HG03342 (cell line): ENCODE measurements around the gene BRI3.

Source experiments
- ATAC-seq: cut with Tn5 transposase; IDR thresholded peaks from one replicate; pipeline ENCODE4 v1.9.1; 2021; ENCODE audit warnings: mild to moderate bottlenecking, moderate library complexity; ENCODE audit not compliant: unreplicated experiment

BRI3 gene

GRCh38 chr7:98285157-98286092 lies 3.9 kb downstream of the BRI3 start:
- ATAC-seq = no peak

GRCh38 chr7:98286093-98286539 lies 4.6 kb downstream of the BRI3 start:
- ATAC-seq = no peak

GRCh38 chr7:98286701-98287485 lies 5.4 kb downstream of the BRI3 start:
- ATAC-seq = no peak

- ATAC-seq = no peak
Observed at GRCh38 chr7:98287486-98287959, 6.0 kb downstream of the BRI3 start.

- no peak for ATAC-seq
Observed at GRCh38 chr7:98288064-98288823, 6.8 kb downstream of the BRI3 start.

GRCh38 chr7:98289333-98289875 lies 7.9 kb downstream of the BRI3 start:
- ATAC-seq = no peak

- ATAC-seq = no peak
Observed at GRCh38 chr7:98291717-98292116, 10.2 kb downstream of the BRI3 start.

GRCh38 chr7:98293265-98293664 lies 11.8 kb downstream of the BRI3 start:
- ATAC-seq = no peak

- ATAC-seq = no peak
Observed at GRCh38 chr7:98293746-98294145, 12.3 kb downstream of the BRI3 start.

GRCh38 chr7:98294326-98294725 lies 12.8 kb downstream of the BRI3 start:
- ATAC-seq = no peak

GRCh38 chr7:98294798-98295382 lies 13.4 kb downstream of the BRI3 start:
- peak; percentile 69 for ATAC-seq

GRCh38 chr7:98295467-98296192 lies 14.1 kb downstream of the BRI3 start:
- no peak for ATAC-seq

- no peak for ATAC-seq
Observed at GRCh38 chr7:98296833-98297232, 15.3 kb downstream of the BRI3 start.

- ATAC-seq = no peak
Observed at GRCh38 chr7:98297626-98298286, 16.3 kb downstream of the BRI3 start.

- ATAC-seq = no peak
Observed at GRCh38 chr7:98300595-98301372, 19.3 kb downstream of the BRI3 start.

GRCh38 chr7:98301693-98302470 lies 20.4 kb downstream of the BRI3 start:
- no peak for ATAC-seq

- no peak for ATAC-seq
Observed at GRCh38 chr7:98303176-98303865, 21.8 kb downstream of the BRI3 start.
